ENCODE results near the gene THSD4. TPM values are rescaled to one million over a fixed set of nuclear protein-coding genes. Genes with fewer than 3 reads are reported as not detected.

Gene THSD4
- total RNA-seq, 1 experiment from 2014 or later: 36.3 TPM

DNA sequence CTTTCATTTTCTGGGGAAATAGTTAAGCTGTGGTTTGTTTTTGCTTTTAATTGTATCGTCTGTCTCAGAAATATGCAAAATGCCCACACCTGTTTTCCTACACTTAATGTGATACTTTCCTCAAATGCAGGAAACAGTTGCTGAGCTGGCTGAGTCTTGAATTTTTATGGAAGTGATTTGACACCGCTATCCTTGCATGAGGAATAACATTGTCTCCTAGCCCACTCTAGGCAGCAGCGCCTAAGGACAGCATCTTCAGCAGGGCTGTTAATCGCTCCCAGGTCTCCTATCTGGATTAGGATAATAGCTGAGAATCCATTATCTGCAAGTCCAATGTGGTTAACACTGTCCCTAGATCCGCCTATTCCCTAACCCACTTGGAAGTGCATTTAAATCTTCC lies 562.5 kb downstream of the THSD4 start:
- no peak overlapping the region for H3K4me3 Mint-ChIP-seq (ENCODE audit: unreplicated experiment)
- CTCF ChIA-PET: interaction anchor here (1.3 kb wide), 1 partner anchor 15 kb away, joined by 3 read pairs; no protein-coding TSS in a partner anchor

GRCh38 chr15:71678191-71678590 lies 562.9 kb downstream of the THSD4 start:
- ChIA-PET CTCF (interaction anchor here (1.3 kb wide), 1 partner anchor 16 kb away, joined by 3 read pairs; no protein-coding TSS in a partner anchor), POLR2A (interaction anchor here (0.7 to 1.5 kb wide), 6 partner anchors 9 to 284 kb away, joined by 3 to 5 read pairs (median 3); no protein-coding TSS in a partner anchor)
- TF ChIP-seq CTCF (IDR thresholded peaks at IDR 0.05; ENCODE audit: unreplicated experiment): no peak
- Mint-ChIP-seq H3K27ac (ENCODE audit: low read depth, unreplicated experiment) (no peak overlapping the region), H3K9me3 (ENCODE audit: unreplicated experiment) (no peaks in the 10 kb centered on the region), H3K4me3 (ENCODE audit: unreplicated experiment) (no peak overlapping the region), H3K27me3 (ENCODE audit: insufficient read depth, unreplicated experiment) (no peaks in the 10 kb centered on the region), H3K4me1 (ENCODE audit: insufficient read depth, unreplicated experiment) (peaks cover 20% of the 10 kb centered on the region), H3K36me3 (ENCODE audit: insufficient read depth, unreplicated experiment) (peaks cover 10% of the 10 kb centered on the region)
- no TSS peak for BruUV-seq (replicated peaks)
- DNase-seq (ENCODE audit: unreplicated experiment): no peak
- intact Hi-C loops (cut with micrococcal nuclease): no loop called here

More for the DNA sequence above, 562.5 kb downstream of the THSD4 start:
- H3K27ac Mint-ChIP-seq (ENCODE audit: low read depth, unreplicated experiment): no peak overlapping the region
- BruUV-seq (replicated peaks): no TSS peak
- no peaks in the 10 kb centered on the region for H3K27me3 Mint-ChIP-seq (ENCODE audit: insufficient read depth, unreplicated experiment)
- peaks cover 20% of the 10 kb centered on the region for H3K4me1 Mint-ChIP-seq (ENCODE audit: insufficient read depth, unreplicated experiment)
- no peak for DNase-seq (ENCODE audit: unreplicated experiment)
- intact Hi-C loops (cut with micrococcal nuclease): no loop called here
- POLR2A ChIA-PET: interaction anchor here (0.7 to 1.5 kb wide), 7 partner anchors 9 to 284 kb away, joined by 3 read pairs; no protein-coding TSS in a partner anchor
- H3K36me3 Mint-ChIP-seq (ENCODE audit: insufficient read depth, unreplicated experiment): peaks cover 10% of the 10 kb centered on the region
- no peaks in the 10 kb centered on the region for H3K9me3 Mint-ChIP-seq (ENCODE audit: unreplicated experiment)
- TF ChIP-seq CTCF (IDR thresholded peaks at IDR 0.05; ENCODE audit: unreplicated experiment): no peak

- BruUV-seq (replicated peaks): no TSS peak
- ChIA-PET POLR2A (interaction anchor here (1.0 to 1.5 kb wide), 3 partner anchors 13 to 185 kb away, joined by 3 to 5 read pairs (median 3); no protein-coding TSS in a partner anchor), CTCF (no interaction called here)
- no peak overlapping the region for H3K4me3 Mint-ChIP-seq (ENCODE audit: unreplicated experiment)
- no peaks in the 10 kb centered on the region for H3K9me3 Mint-ChIP-seq (ENCODE audit: unreplicated experiment)
- no peak for TF ChIP-seq CTCF (IDR thresholded peaks at IDR 0.05; ENCODE audit: unreplicated experiment)
- H3K27ac Mint-ChIP-seq (ENCODE audit: low read depth, unreplicated experiment): no peak overlapping the region
- H3K36me3 Mint-ChIP-seq (ENCODE audit: insufficient read depth, unreplicated experiment): peaks cover 10% of the 10 kb centered on the region
- no peak for DNase-seq (ENCODE audit: unreplicated experiment)
- H3K27me3 Mint-ChIP-seq (ENCODE audit: insufficient read depth, unreplicated experiment): no peaks in the 10 kb centered on the region
- intact Hi-C loops (cut with micrococcal nuclease): no loop called here
- H3K4me1 Mint-ChIP-seq (ENCODE audit: insufficient read depth, unreplicated experiment): peaks cover 20% of the 10 kb centered on the region
Measured at GRCh38 chr15:71678605-71679004, 563.3 kb downstream of the THSD4 start.

DNA sequence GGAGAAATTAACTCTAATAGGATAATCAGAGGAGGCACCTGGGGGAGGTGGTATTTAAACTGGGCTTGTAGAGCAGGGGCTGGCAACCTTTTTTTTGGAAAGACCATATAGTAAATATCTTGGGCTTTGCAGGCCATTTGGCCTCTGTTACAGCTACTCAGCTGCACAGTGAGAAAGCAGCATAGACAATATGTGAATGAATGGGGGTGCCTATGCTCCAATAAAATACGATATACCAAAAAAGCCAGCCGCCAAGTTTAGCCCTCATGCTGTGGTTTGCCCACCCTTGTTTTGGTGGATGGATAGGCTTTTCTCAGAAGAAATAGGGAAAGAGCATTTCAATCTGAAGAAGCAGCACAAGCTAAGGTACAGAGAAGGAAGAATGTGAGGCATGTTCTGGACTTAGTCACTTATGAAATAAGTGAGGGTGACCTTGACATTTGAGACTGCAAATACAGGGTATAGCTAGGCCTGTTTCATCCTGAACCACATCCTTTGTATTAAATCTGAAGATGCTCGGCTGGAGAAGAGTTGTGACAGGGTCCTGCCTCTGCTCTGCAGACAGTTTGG lies 564.0 kb downstream of the THSD4 start:
- no peaks in the 10 kb centered on the region for H3K27me3 Mint-ChIP-seq (ENCODE audit: insufficient read depth, unreplicated experiment)
- no peak overlapping the region for H3K27ac Mint-ChIP-seq (ENCODE audit: low read depth, unreplicated experiment)
- no peaks in the 10 kb centered on the region for H3K9me3 Mint-ChIP-seq (ENCODE audit: unreplicated experiment)
- no peak overlapping the region for H3K4me3 Mint-ChIP-seq (ENCODE audit: unreplicated experiment)
- intact Hi-C loops (cut with micrococcal nuclease): no loop called here
- peaks cover 20% of the 10 kb centered on the region for H3K4me1 Mint-ChIP-seq (ENCODE audit: insufficient read depth, unreplicated experiment)
- ChIA-PET CTCF (no interaction called here), POLR2A (interaction anchor here (0.7 kb wide), 1 partner anchor 12 kb away, joined by 3 read pairs; no protein-coding TSS in a partner anchor)
- peaks cover 10% of the 10 kb centered on the region for H3K36me3 Mint-ChIP-seq (ENCODE audit: insufficient read depth, unreplicated experiment)
- no peak for DNase-seq (ENCODE audit: unreplicated experiment)
- no TSS peak for BruUV-seq (replicated peaks)
- no peak for TF ChIP-seq CTCF (IDR thresholded peaks at IDR 0.05; ENCODE audit: unreplicated experiment)

Measured in MCF 10A (cell line).